Measurements from ENCODE around the gene FAM13C. TPM values are rescaled to one million over a fixed set of nuclear protein-coding genes. Genes with fewer than 3 reads are reported as not detected.

The FAM13C gene
- total and polyA plus RNA-seq, 7 donors = 1.0 to 31.7 (median 13.1) TPM

- intact Hi-C loops (cut with DNase I) = no loop called here
- Histone ChIP-seq H3K27me3 (ENCODE audit: insufficient read depth in 3 of 3, low read length in 2 of 3) (no peaks in the 10 kb centered on the region), H3K4me3 (no peak overlapping the region), H3K4me1 (no peaks in the 10 kb centered on the region), H3K9me3 (no peaks in the 10 kb centered on the region), H3K27ac (no peak overlapping the region), H3K36me3 (ENCODE audit: insufficient read depth in 1 of 2, low read depth in 1 of 2) (no peaks in the 10 kb centered on the region)
- no peak for DNase-seq
- no peak for ATAC-seq
- TF ChIP-seq, protein P1, sequence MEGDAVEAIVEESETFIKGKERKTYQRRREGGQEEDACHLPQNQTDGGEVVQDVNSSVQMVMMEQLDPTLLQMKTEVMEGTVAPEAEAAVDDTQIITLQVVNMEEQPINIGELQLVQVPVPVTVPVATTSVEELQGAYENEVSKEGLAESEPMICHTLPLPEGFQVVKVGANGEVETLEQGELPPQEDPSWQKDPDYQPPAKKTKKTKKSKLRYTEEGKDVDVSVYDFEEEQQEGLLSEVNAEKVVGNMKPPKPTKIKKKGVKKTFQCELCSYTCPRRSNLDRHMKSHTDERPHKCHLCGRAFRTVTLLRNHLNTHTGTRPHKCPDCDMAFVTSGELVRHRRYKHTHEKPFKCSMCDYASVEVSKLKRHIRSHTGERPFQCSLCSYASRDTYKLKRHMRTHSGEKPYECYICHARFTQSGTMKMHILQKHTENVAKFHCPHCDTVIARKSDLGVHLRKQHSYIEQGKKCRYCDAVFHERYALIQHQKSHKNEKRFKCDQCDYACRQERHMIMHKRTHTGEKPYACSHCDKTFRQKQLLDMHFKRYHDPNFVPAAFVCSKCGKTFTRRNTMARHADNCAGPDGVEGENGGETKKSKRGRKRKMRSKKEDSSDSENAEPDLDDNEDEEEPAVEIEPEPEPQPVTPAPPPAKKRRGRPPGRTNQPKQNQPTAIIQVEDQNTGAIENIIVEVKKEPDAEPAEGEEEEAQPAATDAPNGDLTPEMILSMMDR (IDR thresholded peaks at IDR 0.05) = no peak
- WGBS, 3 donors = 91 to 98% (median 96%) methylated on average over 1 of the region's 1 CpG
Measured at GRCh38 chr10:59214160-59214559, 148.2 kb downstream of the FAM13C start.

GRCh38 chr10:59212301-59212798 is 150.0 kb downstream of the FAM13C start:
- Histone ChIP-seq H3K4me1 (no peaks in the 10 kb centered on the region), H3K27ac (no peak overlapping the region), H3K9me3 (no peaks in the 10 kb centered on the region), H3K36me3 (ENCODE audit: insufficient read depth in 1 of 2, low read depth in 1 of 2) (no peaks in the 10 kb centered on the region), H3K4me3 (no peak overlapping the region), H3K27me3 (ENCODE audit: insufficient read depth in 3 of 3, low read length in 2 of 3) (no peaks in the 10 kb centered on the region)
- no peak for ATAC-seq
- intact Hi-C loops (cut with DNase I) = no loop called here
- TF ChIP-seq, protein P1 (IDR thresholded peaks at IDR 0.05) = no peak
- DNase-seq = no peak
- 36 to 44% (median 38%) methylated on average over 2 of the region's 2 CpGs for WGBS, 3 donors

GRCh38 chr10:59206204-59206720 is 156.1 kb downstream of the FAM13C start:
- intact Hi-C loops (cut with DNase I) = no loop called here
- DNase-seq = no peak
- WGBS, 3 donors = 88 to 92% (median 90%) methylated on average over 5 of the region's 5 CpGs

More at GRCh38 chr10:59206204-59206720, 156.1 kb downstream of the FAM13C start:
- Histone ChIP-seq H3K4me3 (no peak overlapping the region), H3K36me3 (ENCODE audit: insufficient read depth in 1 of 2, low read depth in 1 of 2) (no peaks in the 10 kb centered on the region), H3K9me3 (no peaks in the 10 kb centered on the region), H3K4me1 (no peaks in the 10 kb centered on the region), H3K27me3 (ENCODE audit: insufficient read depth in 3 of 3, low read length in 2 of 3) (no peaks in the 10 kb centered on the region), H3K27ac (no peak overlapping the region)
- ATAC-seq = no peak
- TF ChIP-seq, protein P1 (IDR thresholded peaks at IDR 0.05) = no peak

Other genes starting within 250 kb of the FAM13C start
- under 1 TPM in 2 of 4 donors, not detected in 2; 0.08 to 0.32 TPM for gene PHYHIPL, start 185.9 kb downstream of the FAM13C start, total RNA-seq
- gene PHYHIPL, start 185.9 kb downstream of the FAM13C start, polyA plus RNA-seq = under 1 TPM; 0.04 to 0.18 (median 0.10) TPM